Common myeloid progenitor, CD34-positive (primary cell): ENCODE measurements around the gene ZNF442. TPM values are rescaled to one million over a fixed set of nuclear protein-coding genes. Genes with fewer than 3 reads are reported as not detected.
"Not testable (repeated sequence)": the region's sequence is repeated elsewhere in the genome, so short reads cannot be mapped to it uniquely, and the experiment has no call there.

Experiments
- CTCF ChIA-PET: fragments of 350-600 bp; sonication (Branson Sonifier 250); formaldehyde crosslinking; loops from one replicate; lab custom pipeline; 2021; ENCODE audit warnings: antibody characterized with exemption; lab: Charles Lee
- POLR2A ChIA-PET: fragments of 350-600 bp; sonication (Branson Sonifier 250); formaldehyde crosslinking; loops from one replicate; lab custom pipeline; 2021; ENCODE audit warnings: antibody characterized with exemption; lab: Charles Lee
- DNase-seq, 3 donors: peaks; one replicate each; pipeline versions ENCODE4 v3.0.0 to v3.0.0-alpha.2; 2013
- H3K27ac ChIP-seq, 2 experiments: 1 replicate in 1 of 2; 2 replicates in 1 of 2; pipeline ENCODE4 v1.7.0; 2013; ENCODE audit warnings: inconsistent platforms in 2 of 2, low read length in 2 of 2, mild to moderate bottlenecking in 2 of 2, low read depth in 1 of 2, moderate library complexity in 1 of 2; ENCODE audit not compliant: severe bottlenecking in 2 of 2, insufficient read depth in 1 of 2, poor library complexity in 1 of 2
- H3K27me3 ChIP-seq, 5 experiments: replicated peaks in 2 of 5; 1 replicate in 3 of 5; 2 replicates in 2 of 5; pipeline versions ENCODE4 v1.6.1 to v1.7.0; 2013; ENCODE audit warnings: low read length in 4 of 5, mild to moderate bottlenecking in 2 of 5, moderate library complexity in 2 of 5, inconsistent platforms in 1 of 5; ENCODE audit not compliant: insufficient read depth in 5 of 5, control insufficient read depth in 4 of 5
- H3K36me3 ChIP-seq, 4 experiments: 1 replicate in 2 of 4; 2 replicates in 2 of 4; pipeline versions ENCODE4 v1.6.1 to v1.7.0; 2013; ENCODE audit warnings: low read length in 3 of 4, control low read depth in 1 of 4, mild to moderate bottlenecking in 1 of 4; ENCODE audit not compliant: control insufficient read depth in 4 of 4, insufficient read depth in 4 of 4
- H3K4me1 ChIP-seq, 4 experiments: 1 replicate in 3 of 4; 2 replicates in 1 of 4; pipeline versions ENCODE4 v1.6.1 to v1.7.1; 2013; ENCODE audit warnings: low read length in 3 of 4, mild to moderate bottlenecking in 3 of 4, control low read depth in 1 of 4, inconsistent platforms in 1 of 4, moderate library complexity in 1 of 4; ENCODE audit not compliant: control insufficient read depth in 4 of 4, insufficient read depth in 4 of 4; ENCODE audit errors: control extremely low read depth in 1 of 4
- H3K4me3 ChIP-seq, 7 experiments: 1 replicate in 4 of 7; 2 replicates in 3 of 7; pipeline versions ENCODE4 v1.5.1 to v1.7.0; 2013; ENCODE audit warnings: mild to moderate bottlenecking in 7 of 7, low read length in 6 of 7, moderate library complexity in 6 of 7, inconsistent platforms in 2 of 7, low read depth in 2 of 7, control low read depth in 1 of 7; ENCODE audit not compliant: insufficient read depth in 4 of 7, control insufficient read depth in 1 of 7; ENCODE audit errors: extremely low read depth in 1 of 7
- H3K9me3 ChIP-seq, 5 experiments: 1 replicate in 4 of 5; 2 replicates in 1 of 5; pipeline versions ENCODE4 v1.6.1 to v1.7.1; 2013; ENCODE audit warnings: low read length in 4 of 5, mild to moderate bottlenecking in 2 of 5, inconsistent platforms in 1 of 5, low read depth in 1 of 5, moderate library complexity in 1 of 5; ENCODE audit not compliant: control insufficient read depth in 4 of 5, insufficient read depth in 2 of 5; ENCODE audit errors: control extremely low read depth in 1 of 5
- WGBS: methylation state at CpG from one replicate; pipeline ENCODE4 v1.1.5; 2013; ENCODE audit not compliant: insufficient coverage; 5-methylcytosine and 5-hydroxymethylcytosine counted together
- polyA plus RNA-seq: library from polyadenylated mRNA; unstranded; fragments of 120-200 nt; gene quantifications from one replicate; pipeline ENCODE4 v1.2.1, GENCODE V29; 2013

ZNF442 gene
- 1.6 TPM for polyA plus RNA-seq

DNA sequence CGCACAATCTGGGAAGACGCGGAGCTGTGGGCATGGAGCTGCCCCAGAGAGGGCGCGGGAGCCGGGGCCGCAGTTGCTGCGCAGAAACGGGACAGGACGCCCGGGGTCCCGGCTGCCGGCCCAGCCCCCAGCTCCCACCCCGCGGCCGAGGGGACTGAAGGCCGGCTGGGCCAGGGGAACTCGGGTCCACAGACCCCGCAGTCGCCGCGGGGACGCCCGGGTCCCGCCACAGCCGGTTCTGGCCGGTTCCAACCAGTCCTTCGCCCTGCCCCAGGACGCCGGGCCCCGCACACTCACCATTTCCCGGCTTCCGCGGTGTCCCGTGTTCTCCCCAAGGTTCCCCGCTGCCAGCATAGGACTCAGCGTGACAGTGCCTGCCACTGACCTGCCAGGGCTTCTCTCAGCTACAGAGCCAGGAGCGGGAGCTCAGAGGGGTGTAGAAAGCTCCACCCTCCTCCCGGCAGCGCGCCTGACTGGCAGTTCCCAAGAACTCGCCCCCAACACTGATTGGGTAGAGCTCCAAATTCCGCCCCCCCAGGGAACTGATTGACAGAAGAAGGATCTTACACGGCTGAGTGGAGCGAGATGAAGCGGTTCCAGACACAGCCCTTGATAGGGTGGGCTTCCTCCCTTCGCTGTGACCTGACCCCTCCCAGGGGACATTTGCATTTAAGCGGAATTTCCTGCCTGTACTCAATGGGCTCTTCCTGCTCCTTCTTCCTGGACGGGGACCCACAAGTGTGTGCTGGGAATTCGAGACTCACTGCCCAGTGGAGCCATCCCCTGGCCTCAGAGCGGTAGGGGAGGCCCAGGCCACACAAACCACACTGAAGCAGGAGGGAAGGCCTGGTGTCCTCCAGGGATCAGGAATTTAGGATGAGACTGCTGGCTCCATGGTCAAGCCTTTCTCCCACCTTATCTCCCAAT lies at the start of gene ZNF442:
ZNF442 (minus strand) TSS at position 448 of the 927 bp plus-strand sequence. CDS start 2,052 bp downstream, outside the sequence.
- peak; percentile 95 to 98 (median 98) for DNase-seq
- peak within 1 kb of the TSS; percentile 62 to 90 (median 81) for H3K4me3 ChIP-seq
- CTCF ChIA-PET, result interaction anchor here (0.6 to 1.4 kb wide), 8 partner anchors 18 to 194 kb away, joined by 3 read pairs; partner anchors contain the start of gene ZNF443
- no peaks in the 10 kb centered on the region for H3K27me3 ChIP-seq
- H3K27ac ChIP-seq, result peak within 1 kb of the TSS; percentile 25 to 73
- POLR2A ChIA-PET, result interaction anchor here (0.6 to 1.6 kb wide), 4 partner anchors 35 to 130 kb away, joined by 3 to 7 read pairs (median 6); partner anchors contain the start of genes ZNF44 and ZNF799
- peaks cover 1 to 22% (median 18%) of the 10 kb centered on the region in 4 experiments for H3K4me1 ChIP-seq
- peaks cover 0 to 11% (median 0%) of the 10 kb centered on the region in 5 experiments for H3K9me3 ChIP-seq
- 0% methylated on average over 46 of the region's 51 CpGs for WGBS
- no peaks in the 10 kb centered on the region for H3K36me3 ChIP-seq

DNA sequence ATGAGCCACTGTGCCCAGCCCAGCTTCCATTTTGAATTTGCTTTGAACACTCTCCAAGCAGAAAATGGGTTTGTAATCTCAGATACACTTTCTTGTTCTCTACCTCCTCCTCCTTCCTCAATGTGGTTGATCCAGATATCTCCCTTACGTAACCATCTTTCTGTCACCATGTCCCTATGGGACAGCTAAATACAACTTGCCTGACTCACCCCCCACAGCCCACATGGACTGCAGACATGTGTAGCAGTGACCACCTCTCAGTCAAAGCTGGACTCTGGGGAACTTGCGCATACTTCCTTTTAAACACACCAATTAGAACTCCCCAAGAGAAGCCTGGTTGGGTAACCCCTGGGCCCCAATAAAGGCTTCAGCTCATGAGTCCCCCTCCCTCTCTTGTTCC lies 46.4 kb upstream of the ZNF442 start:
- DNase-seq, result no peak
- Histone ChIP-seq H3K27me3 (no peaks in the 10 kb centered on the region), H3K4me1 (no peaks in the 10 kb centered on the region), H3K9me3 (peaks cover 0 to 14% (median 11%) of the 10 kb centered on the region in 5 experiments), H3K27ac (no peak overlapping the region), H3K36me3 (peaks cover 0 to 2% (median 0%) of the 10 kb centered on the region in 4 experiments), H3K4me3 (no peak overlapping the region)
- ChIA-PET CTCF (no interaction called here), POLR2A (no interaction called here)
- 100% methylated on average over 2 of the region's 2 CpGs for WGBS

DNA sequence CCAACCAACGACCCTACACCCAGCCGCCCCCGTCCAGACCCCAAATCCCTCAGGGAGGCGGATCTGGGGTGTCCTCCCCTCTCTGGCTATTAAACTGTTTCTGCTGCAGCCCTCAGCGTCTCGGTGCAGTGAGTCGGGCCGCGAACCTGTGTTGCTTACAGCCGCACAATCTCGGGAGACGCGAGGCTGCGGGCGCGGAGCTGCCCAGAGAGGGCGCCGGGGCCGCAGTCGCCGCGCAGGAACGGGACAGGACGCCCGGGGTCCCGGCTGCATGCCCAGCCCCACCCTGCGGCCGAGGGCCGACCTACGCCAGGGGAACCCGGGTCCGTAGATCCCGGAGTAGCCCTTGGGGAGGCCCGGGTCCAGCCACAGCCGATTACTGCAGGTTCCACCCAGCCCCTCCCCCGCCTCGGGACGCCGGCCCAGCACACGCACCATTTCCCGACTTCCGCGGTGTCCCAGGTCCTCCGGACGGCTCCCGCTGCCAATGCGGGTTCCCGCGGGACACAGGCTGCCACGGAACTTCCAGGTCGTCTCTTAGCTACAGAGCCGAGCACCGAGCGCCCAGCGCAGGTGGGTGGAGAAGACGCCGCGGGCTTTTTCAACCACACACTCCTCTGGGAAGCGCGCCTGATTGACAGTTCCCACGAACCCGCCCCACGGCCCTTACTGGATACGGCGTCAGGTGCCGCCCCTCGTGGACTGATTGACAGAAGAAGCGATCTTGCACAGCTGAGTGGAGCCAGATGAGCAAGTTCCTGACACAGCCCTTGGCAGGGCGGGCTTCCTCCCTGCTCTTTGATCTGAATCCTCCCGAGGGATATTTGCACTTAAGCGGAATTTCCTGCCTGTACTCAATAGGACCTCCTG lies 35.4 kb upstream of the ZNF442 start, which contains the start of gene ZNF799:
ZNF799 (minus strand) TSS at position 639 of the 870 bp plus-strand sequence; CDS start at position 438, 201 bp downstream.
- ChIA-PET POLR2A (interaction anchor here (1.0 to 1.8 kb wide), 3 partner anchors 36 to 82 kb away, joined by 3 to 6 read pairs (median 3); partner anchors contain the start of genes ZNF442 and ZNF443), CTCF (no interaction called here)
- peak within 1 kb of the TSS; percentile 76 to 95 (median 88) for H3K4me3 ChIP-seq
- no peaks in the 10 kb centered on the region for H3K36me3 ChIP-seq
- peak; percentile 94 to 97 (median 95) for DNase-seq
- H3K4me1 ChIP-seq, result peaks cover 0 to 8% (median 5%) of the 10 kb centered on the region in 4 experiments
- 0% methylated on average over 59 of the region's 71 CpGs for WGBS
- peak within 1 kb of the TSS in 1 of 2 experiments; percentile 68 for H3K27ac ChIP-seq
- no peaks in the 10 kb centered on the region for H3K27me3 ChIP-seq
- H3K9me3 ChIP-seq, result peaks cover 0 to 2% (median 0%) of the 10 kb centered on the region in 5 experiments

DNA sequence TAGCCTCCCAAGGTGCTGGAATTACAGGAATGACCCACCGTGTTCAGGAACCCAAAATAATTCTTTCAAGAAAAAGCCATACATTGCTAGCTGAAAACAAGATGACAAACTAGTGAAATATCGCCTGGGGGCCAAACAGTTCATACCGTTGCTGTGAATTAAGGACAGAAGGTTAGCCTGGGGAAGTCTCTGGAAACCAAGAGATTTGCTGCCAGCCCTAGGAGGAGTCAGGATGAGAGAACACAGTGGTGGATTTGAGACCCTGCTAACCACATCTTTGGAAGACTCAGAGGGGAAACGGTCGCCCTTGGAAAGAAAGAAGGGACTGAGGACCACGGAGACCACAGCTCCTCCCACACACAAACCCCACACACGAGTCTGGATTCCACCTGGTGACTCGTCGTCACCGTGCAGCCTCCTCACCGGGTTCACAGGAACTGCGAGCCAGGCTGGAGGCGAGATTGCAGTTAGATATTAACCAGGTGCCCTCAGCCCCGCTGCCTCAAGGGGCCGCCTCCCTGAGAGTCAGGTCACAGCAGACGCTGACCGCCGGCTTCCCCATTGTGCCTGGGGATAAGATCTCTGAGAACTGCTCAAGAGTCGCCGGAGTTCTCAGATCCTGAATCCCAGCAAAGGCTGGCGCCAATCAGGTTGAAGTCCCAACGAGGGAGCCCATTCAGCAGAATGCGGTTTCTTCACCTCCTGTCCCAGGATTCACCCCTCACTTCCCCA lies 34.6 kb upstream of the ZNF442 start:
- 3% methylated on average over 11 of the region's 23 CpGs for WGBS
- H3K27ac ChIP-seq, result peak overlapping the region in 1 of 2 experiments; percentile 58
- H3K9me3 ChIP-seq, H3K36me3 ChIP-seq, H3K27me3 ChIP-seq, CTCF ChIA-PET, H3K4me1 ChIP-seq: not testable (repeated sequence)
- POLR2A ChIA-PET, result interaction anchor here (0.6 to 1.8 kb wide), 2 partner anchors 35 to 41 kb away, joined by 3 to 6 read pairs; partner anchors contain the start of genes ZNF442 and ZNF443
- peak overlapping the region; percentile 76 to 95 (median 88) for H3K4me3 ChIP-seq
- peak; percentile 15 to 81 (median 76) for DNase-seq

DNA sequence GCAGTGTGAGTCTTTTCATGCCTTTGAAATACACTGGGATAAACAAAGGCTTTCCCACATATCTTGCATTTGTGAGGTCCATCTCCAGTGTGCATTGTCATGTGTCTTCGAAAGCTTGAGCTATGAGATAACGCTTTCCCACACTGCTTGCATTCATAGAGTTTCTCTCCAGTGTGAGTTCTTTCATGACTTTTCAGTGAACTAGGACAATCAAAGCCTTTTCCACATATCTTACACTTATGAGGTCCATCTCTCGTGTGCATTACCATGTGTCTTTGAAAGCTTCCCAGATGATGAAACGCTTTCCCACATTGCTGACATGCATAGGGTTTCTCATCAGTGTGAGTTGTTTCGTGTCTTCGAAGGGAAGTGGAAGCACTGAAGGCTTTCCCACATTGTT lies 25.7 kb upstream of the ZNF442 start:
- H3K4me1 ChIP-seq, H3K27me3 ChIP-seq, CTCF ChIA-PET, DNase-seq, POLR2A ChIA-PET, H3K27ac ChIP-seq: not testable (repeated sequence)
- Histone ChIP-seq H3K9me3 (peaks cover 6 to 34% (median 24%) of the 10 kb centered on the region in 5 experiments), H3K4me3 (peak overlapping the region in 1 of 7 experiments; percentile 10), H3K36me3 (peaks cover 9 to 44% (median 28%) of the 10 kb centered on the region in 4 experiments)
- 100% methylated on average over 4 of the region's 6 CpGs for WGBS

DNA sequence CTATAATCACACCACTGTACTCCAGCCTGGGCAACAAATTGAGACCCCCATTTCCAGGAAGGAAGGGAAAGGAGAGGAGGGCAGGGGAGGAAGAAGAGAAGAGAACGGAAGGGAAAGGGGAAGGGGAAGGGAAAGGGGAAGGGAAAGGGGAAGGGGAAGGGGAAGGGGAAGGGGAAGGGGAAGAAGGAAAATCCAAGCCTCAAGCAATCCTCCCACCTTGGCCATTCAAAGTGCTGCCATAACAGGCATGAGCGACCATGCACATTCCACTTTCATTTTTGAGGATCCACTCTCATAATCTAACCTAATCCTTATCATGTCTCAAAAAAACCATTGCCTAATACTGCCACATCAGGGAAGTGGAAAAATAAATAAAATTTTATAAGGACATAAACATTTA lies 20.9 kb upstream of the ZNF442 start:
- CTCF ChIA-PET, H3K4me1 ChIP-seq: not testable (repeated sequence)
- no CpG with 5 or more reads among the region's 2 CpGs for WGBS

More for the DNA sequence above, 20.9 kb upstream of the ZNF442 start:
- H3K27me3 ChIP-seq, POLR2A ChIA-PET, H3K4me3 ChIP-seq, H3K27ac ChIP-seq, DNase-seq: not testable (repeated sequence)
- Histone ChIP-seq H3K36me3 (peaks cover 12 to 25% (median 18%) of the 10 kb centered on the region in 4 experiments), H3K9me3 (peaks cover 10 to 23% (median 14%) of the 10 kb centered on the region in 5 experiments)
